Measurements from ENCODE around the gene PIK3R5.

DNA sequence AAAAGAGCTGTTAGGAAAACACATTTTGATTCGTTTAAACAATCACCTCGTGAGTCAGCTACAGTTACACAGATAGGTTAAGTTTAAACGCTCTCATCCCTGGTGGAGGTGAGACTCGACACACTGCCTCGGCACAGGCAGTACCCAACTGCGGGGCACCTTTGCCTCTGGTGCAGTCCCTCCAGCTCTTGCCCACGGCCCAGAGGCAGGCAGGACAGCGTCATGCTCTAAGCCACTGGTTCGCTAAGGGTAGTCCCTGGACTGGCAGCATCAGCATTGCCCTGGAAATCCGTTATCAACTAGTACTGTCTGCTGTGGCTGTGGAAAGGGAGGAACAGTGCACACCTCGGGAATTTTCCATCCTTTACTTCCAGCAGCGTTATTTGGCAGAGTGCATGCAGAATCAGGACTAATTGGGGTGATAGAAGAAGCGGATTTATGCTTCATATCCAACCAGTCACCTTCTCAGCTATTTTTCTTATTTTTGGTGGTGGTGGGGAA lies 94.4 kb downstream of the PIK3R5 start:
- TF ChIP-seq EZH2 (IDR thresholded peaks at IDR 0.05; ENCODE audit: low read length): no peak
- TF ChIP-seq, protein P1, sequence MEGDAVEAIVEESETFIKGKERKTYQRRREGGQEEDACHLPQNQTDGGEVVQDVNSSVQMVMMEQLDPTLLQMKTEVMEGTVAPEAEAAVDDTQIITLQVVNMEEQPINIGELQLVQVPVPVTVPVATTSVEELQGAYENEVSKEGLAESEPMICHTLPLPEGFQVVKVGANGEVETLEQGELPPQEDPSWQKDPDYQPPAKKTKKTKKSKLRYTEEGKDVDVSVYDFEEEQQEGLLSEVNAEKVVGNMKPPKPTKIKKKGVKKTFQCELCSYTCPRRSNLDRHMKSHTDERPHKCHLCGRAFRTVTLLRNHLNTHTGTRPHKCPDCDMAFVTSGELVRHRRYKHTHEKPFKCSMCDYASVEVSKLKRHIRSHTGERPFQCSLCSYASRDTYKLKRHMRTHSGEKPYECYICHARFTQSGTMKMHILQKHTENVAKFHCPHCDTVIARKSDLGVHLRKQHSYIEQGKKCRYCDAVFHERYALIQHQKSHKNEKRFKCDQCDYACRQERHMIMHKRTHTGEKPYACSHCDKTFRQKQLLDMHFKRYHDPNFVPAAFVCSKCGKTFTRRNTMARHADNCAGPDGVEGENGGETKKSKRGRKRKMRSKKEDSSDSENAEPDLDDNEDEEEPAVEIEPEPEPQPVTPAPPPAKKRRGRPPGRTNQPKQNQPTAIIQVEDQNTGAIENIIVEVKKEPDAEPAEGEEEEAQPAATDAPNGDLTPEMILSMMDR (optimal IDR thresholded peaks at IDR 0.05 in 1 of 3, IDR thresholded peaks at IDR 0.05 in 1 of 3, conservative IDR thresholded peaks at IDR 0.05 in 1 of 3; ENCODE audit: extremely low read depth in 1 of 3, insufficient read depth in 2 of 3, low read length in 3 of 3): no peak
